ENCODE results near the gene SPO11. TPM values are rescaled to one million over a fixed set of nuclear protein-coding genes. Genes with fewer than 3 reads are reported as not detected.

The SPO11 gene
- total RNA-seq, 1 donor from 2014 or later, result not detected

GRCh38 chr20:57384953-57385761 lies 55.6 kb downstream of the SPO11 start:
- H3K36me3 ChIP-seq (ENCODE audit: control insufficient read depth, insufficient read depth, low read length), result no peaks in the 10 kb centered on the region
- H3K4me3 ChIP-seq (ENCODE audit: low read depth, low read length), result no peak overlapping the region
- H3K27me3 ChIP-seq (ENCODE audit: control insufficient read depth, insufficient read depth, low read length), result no peaks in the 10 kb centered on the region
- no peak for DNase-seq (ENCODE audit: low read depth)
- TF ChIP-seq CTCF (IDR thresholded peaks at IDR 0.05; ENCODE audit: insufficient read depth, low read length, poor library complexity, severe bottlenecking), result no peak

- no peaks in the 10 kb centered on the region for H3K36me3 ChIP-seq (ENCODE audit: control insufficient read depth, insufficient read depth, low read length)
- no peak for TF ChIP-seq CTCF (IDR thresholded peaks at IDR 0.05; ENCODE audit: insufficient read depth, low read length, poor library complexity, severe bottlenecking)
- H3K4me3 ChIP-seq (ENCODE audit: low read depth, low read length), result no peak overlapping the region
- no peak for DNase-seq (ENCODE audit: low read depth)
- H3K27me3 ChIP-seq (ENCODE audit: control insufficient read depth, insufficient read depth, low read length), result no peaks in the 10 kb centered on the region
Observed at GRCh38 chr20:57385940-57386339, 56.3 kb downstream of the SPO11 start.

- no peak overlapping the region for H3K4me3 ChIP-seq (ENCODE audit: low read depth, low read length)
- no peaks in the 10 kb centered on the region for H3K27me3 ChIP-seq (ENCODE audit: control insufficient read depth, insufficient read depth, low read length)
- TF ChIP-seq CTCF (IDR thresholded peaks at IDR 0.05; ENCODE audit: insufficient read depth, low read length, poor library complexity, severe bottlenecking), result no peak
- H3K36me3 ChIP-seq (ENCODE audit: control insufficient read depth, insufficient read depth, low read length), result no peaks in the 10 kb centered on the region
- no peak for DNase-seq (ENCODE audit: low read depth)
Observed at GRCh38 chr20:57386762-57387161, 57.2 kb downstream of the SPO11 start.

GRCh38 chr20:57387463-57387862 lies 57.9 kb downstream of the SPO11 start:
- H3K36me3 ChIP-seq (ENCODE audit: control insufficient read depth, insufficient read depth, low read length), result no peaks in the 10 kb centered on the region
- no peaks in the 10 kb centered on the region for H3K27me3 ChIP-seq (ENCODE audit: control insufficient read depth, insufficient read depth, low read length)
- TF ChIP-seq CTCF (IDR thresholded peaks at IDR 0.05; ENCODE audit: insufficient read depth, low read length, poor library complexity, severe bottlenecking), result no peak
- no peak for DNase-seq (ENCODE audit: low read depth)
- no peak overlapping the region for H3K4me3 ChIP-seq (ENCODE audit: low read depth, low read length)

- H3K4me3 ChIP-seq (ENCODE audit: low read depth, low read length), result no peak overlapping the region
- no peaks in the 10 kb centered on the region for H3K27me3 ChIP-seq (ENCODE audit: control insufficient read depth, insufficient read depth, low read length)
- no peaks in the 10 kb centered on the region for H3K36me3 ChIP-seq (ENCODE audit: control insufficient read depth, insufficient read depth, low read length)
- DNase-seq (ENCODE audit: low read depth), result no peak
- TF ChIP-seq CTCF (IDR thresholded peaks at IDR 0.05; ENCODE audit: insufficient read depth, low read length, poor library complexity, severe bottlenecking), result no peak
Observed at GRCh38 chr20:57387945-57388371, 58.4 kb downstream of the SPO11 start.
